Liver (tissue), 9 donors: ENCODE results near the gene HEBP2. TPM values are rescaled to one million over a fixed set of nuclear protein-coding genes. Genes with fewer than 3 reads are reported as not detected.

ENCODE experiments used
- DNase-seq: peaks from one replicate; pipeline ENCODE4 v3.0.0-alpha.2; 2017; ENCODE audit warnings: low spot score
- H3K27ac ChIP-seq, 2 donors: one replicate each; pipeline ENCODE4 v1.7.0; 2013; ENCODE audit warnings: inconsistent platforms in 2 of 2, low read length in 2 of 2, control low read depth in 1 of 2, low read depth in 1 of 2, mild to moderate bottlenecking in 1 of 2
- H3K27me3 ChIP-seq, 4 donors: one replicate each; pipeline versions ENCODE4 v1.6.1 to v1.7.0; 2013; ENCODE audit warnings: low read length in 3 of 4, inconsistent platforms in 1 of 4, mild to moderate bottlenecking in 1 of 4, moderate library complexity in 1 of 4; ENCODE audit not compliant: control insufficient read depth in 4 of 4, insufficient read depth in 4 of 4
- H3K36me3 ChIP-seq, 4 donors: one replicate each; pipeline versions ENCODE4 v1.6.1 to v1.7.0; 2013; ENCODE audit warnings: low read length in 3 of 4, mild to moderate bottlenecking in 3 of 4, low read depth in 1 of 4, moderate library complexity in 1 of 4; ENCODE audit not compliant: control insufficient read depth in 4 of 4, insufficient read depth in 3 of 4
- H3K4me1 ChIP-seq, 4 donors: one replicate each; pipeline versions ENCODE4 v1.6.1 to v1.7.0; 2013; ENCODE audit warnings: low read length in 3 of 4, mild to moderate bottlenecking in 3 of 4, moderate library complexity in 1 of 4; ENCODE audit not compliant: control insufficient read depth in 4 of 4, insufficient read depth in 4 of 4
- H3K4me3 ChIP-seq, 3 donors: one replicate each; pipeline versions ENCODE4 v1.6.1 to v1.7.0; 2013; ENCODE audit warnings: low read length in 3 of 3, control low read depth in 1 of 3, low read depth in 1 of 3, mild to moderate bottlenecking in 1 of 3
- H3K9ac ChIP-seq, 2 donors: one replicate each; pipeline ENCODE4 v1.7.0; 2013; ENCODE audit warnings: low read length in 2 of 2, mild to moderate bottlenecking in 2 of 2, moderate library complexity in 2 of 2, control low read depth in 1 of 2, low read depth in 1 of 2
- H3K9me3 ChIP-seq, 4 donors: one replicate each; pipeline versions ENCODE4 v1.6.1 to v1.7.0; 2013; ENCODE audit warnings: low read length in 3 of 4; ENCODE audit not compliant: control insufficient read depth in 4 of 4
- EGR1 ChIP-seq, 2 donors: IDR thresholded peaks; 2 replicates each; pipeline ENCODE4 v1.6.1; 2016 to 2018; ENCODE audit warnings: antibody characterized with exemption in 2 of 2, low read depth in 2 of 2
- FOXA1 ChIP-seq: IDR thresholded peaks from 2 replicates; pipeline ENCODE4 v1.6.1; 2016; ENCODE audit warnings: antibody characterized with exemption
- JUND ChIP-seq, 2 donors: IDR thresholded peaks; 2 replicates each; pipeline ENCODE4 v1.6.1; 2016; ENCODE audit warnings: antibody characterized with exemption in 2 of 2
- RXRA ChIP-seq, 2 donors: IDR thresholded peaks; 2 replicates each; pipeline ENCODE4 v1.6.1; 2017 to 2018; ENCODE audit warnings: antibody characterized with exemption in 2 of 2, mild to moderate bottlenecking in 1 of 2
- SP1 ChIP-seq: IDR thresholded peaks from 2 replicates; pipeline ENCODE4 v1.6.1; 2018; ENCODE audit warnings: antibody characterized with exemption, mild to moderate bottlenecking
- TAF1 ChIP-seq: conservative IDR thresholded peaks from 2 replicates; pipeline ENCODE4 v1.6.1; 2016; ENCODE audit warnings: antibody characterized with exemption, mild to moderate bottlenecking
- YY1 ChIP-seq: IDR thresholded peaks from 2 replicates; pipeline ENCODE4 v1.6.1; 2016; ENCODE audit warnings: antibody characterized with exemption, mild to moderate bottlenecking
- ZBTB33 ChIP-seq: IDR thresholded peaks from 2 replicates; pipeline ENCODE4 v1.6.1; 2016; ENCODE audit warnings: antibody characterized with exemption
- WGBS: extraction: QIAGEN DNeasy Blood & Tissue Kit; methylation state at CpG from one replicate; pipeline ENCODE4 v1.1.7; 2013; 5-methylcytosine and 5-hydroxymethylcytosine counted together
- polyA plus RNA-seq, 2 donors: library from polyadenylated mRNA; stranded (reverse) in 1 of 2; unstranded in 1 of 2; fragments of 200-250 nt in 1 of 2; fragments of >200 nt in 1 of 2; fragmentation: Nextera tagmentation in 1 of 2; extraction: Ambion mirVana in 1 of 2; gene quantifications; one replicate each; pipeline versions ENCODE4 v1.2.1 to v1.2.3, GENCODE V29; 2013 to 2015
- total RNA-seq, 2 donors: library from RNA; depleted of rRNA; stranded (reverse); fragments of >200 nt; gene quantifications; one replicate each; pipeline ENCODE4 v1.2.3, GENCODE V29; 2014
- donor health status: healthy.
- donor health status: healthy.
- donor health status: healthy.
- donor health status: healthy.
- donor health status: healthy.

The HEBP2 gene
- total and polyA plus RNA-seq, 4 donors: 5.6 to 58.0 (median 16.8) TPM

- no peaks in the 10 kb centered on the region for H3K4me1 ChIP-seq
- no peak overlapping the region for H3K4me3 ChIP-seq
- DNase-seq: no peak
- no peaks in the 10 kb centered on the region for H3K9me3 ChIP-seq
- 88% methylated on average over 3 of the region's 3 CpGs for WGBS
- H3K27ac ChIP-seq: no peak overlapping the region
- peaks cover 0 to 28% (median 6%) of the 10 kb centered on the region in 4 donors for H3K36me3 ChIP-seq
- H3K9ac ChIP-seq: no peak overlapping the region
- no peaks in the 10 kb centered on the region for H3K27me3 ChIP-seq
- no peak for TF ChIP-seq FOXA1
- TF ChIP-seq SP1: no peak
- no peak for TF ChIP-seq TAF1
- no peak for TF ChIP-seq YY1
Observed at GRCh38 chr6:138450445-138450844, 46.4 kb downstream of the HEBP2 start.

GRCh38 chr6:138451043-138451442 is 47.0 kb downstream of the HEBP2 start:
- DNase-seq: no peak
- WGBS: 93% methylated on average over 3 of the region's 3 CpGs
- Histone ChIP-seq H3K4me3 (no peak overlapping the region), H3K9me3 (no peaks in the 10 kb centered on the region), H3K4me1 (no peaks in the 10 kb centered on the region), H3K36me3 (peaks cover 0 to 22% (median 5%) of the 10 kb centered on the region in 4 donors), H3K9ac (no peak overlapping the region), H3K27me3 (no peaks in the 10 kb centered on the region), H3K27ac (no peak overlapping the region)
- TF ChIP-seq ZBTB33: no peak
- peak in 1 of 2 donors; percentile 15 for TF ChIP-seq RXRA (IDR thresholded peaks at IDR 0.05)
- TF ChIP-seq JUND (IDR thresholded peaks at IDR 0.05): no peak

GRCh38 chr6:138454981-138455706 is 51.1 kb downstream of the HEBP2 start:
- no peak for TF ChIP-seq ZBTB33
- no peak for TF ChIP-seq EGR1 (IDR thresholded peaks at IDR 0.05; ENCODE audit: low read depth in 2 of 2)
- no peak overlapping the region for H3K9ac ChIP-seq
- DNase-seq: no peak

More at GRCh38 chr6:138454981-138455706, 51.1 kb downstream of the HEBP2 start:
- H3K27me3 ChIP-seq: no peaks in the 10 kb centered on the region
- H3K4me1 ChIP-seq: no peaks in the 10 kb centered on the region
- no peak overlapping the region for H3K4me3 ChIP-seq
- H3K27ac ChIP-seq: no peak overlapping the region
- 81% methylated on average over 9 of the region's 9 CpGs for WGBS
- H3K36me3 ChIP-seq: peaks cover 0 to 25% (median under 1%) of the 10 kb centered on the region in 4 donors
- H3K9me3 ChIP-seq: no peaks in the 10 kb centered on the region
